HG02870 (cell line): ENCODE data around the gene CORO6.

Source experiments
- ATAC-seq: cut with Tn5 transposase; IDR thresholded peaks from one replicate; pipeline ENCODE4 v1.9.1; 2021; ENCODE audit warnings: mild to moderate bottlenecking, moderate library complexity; ENCODE audit not compliant: unreplicated experiment

CORO6 gene

GRCh38 chr17:29613856-29614255 is 8.9 kb downstream of the CORO6 start:
- ATAC-seq, result no peak

GRCh38 chr17:29613352-29613837 is 9.3 kb downstream of the CORO6 start:
- ATAC-seq, result no peak

GRCh38 chr17:29612404-29613280 is 10.1 kb downstream of the CORO6 start:
- ATAC-seq, result no peak

- ATAC-seq, result no peak
These were observed 10.7 kb downstream of the CORO6 start for GRCh38 chr17:29612094-29612403.

- ATAC-seq, result no peak
These were observed 11.2 kb downstream of the CORO6 start for GRCh38 chr17:29611351-29612093.

- no peak for ATAC-seq
These were observed 12.3 kb downstream of the CORO6 start for GRCh38 chr17:29610395-29610794.

GRCh38 chr17:29608986-29609385 is 13.7 kb downstream of the CORO6 start:
- no peak for ATAC-seq

- ATAC-seq, result no peak
These were observed 15.0 kb downstream of the CORO6 start for GRCh38 chr17:29607557-29608195.

GRCh38 chr17:29603109-29603674 is 19.5 kb downstream of the CORO6 start:
- no peak for ATAC-seq

- no peak for ATAC-seq
These were observed 25.1 kb downstream of the CORO6 start for GRCh38 chr17:29597361-29598172.

- no peak for ATAC-seq
These were observed 25.9 kb downstream of the CORO6 start for GRCh38 chr17:29596811-29597210.

GRCh38 chr17:29595943-29596774 is 26.6 kb downstream of the CORO6 start:
- ATAC-seq, result no peak

- ATAC-seq, result no peak
These were observed 27.4 kb downstream of the CORO6 start for GRCh38 chr17:29595107-29595942.

GRCh38 chr17:29594519-29595090 is 28.1 kb downstream of the CORO6 start:
- ATAC-seq, result no peak

GRCh38 chr17:29593591-29594518 is 28.9 kb downstream of the CORO6 start:
- no peak for ATAC-seq

GRCh38 chr17:29592850-29593551 is 29.7 kb downstream of the CORO6 start, which contains the start of gene ANKRD13B:
ANKRD13B (plus strand) TSS chr17:29593132; CDS start chr17:29593622, 490 bp downstream.
- no peak for ATAC-seq
